ENCODE measurements around the gene NFIX.

Gene NFIX

GRCh38 chr19:13037161-13037560 lies 41.9 kb downstream of the NFIX start:
- no peak for DNase-seq

- no peak for DNase-seq
These were observed 42.5 kb downstream of the NFIX start for GRCh38 chr19:13037731-13038130.

- DNase-seq: no peak
These were observed 43.3 kb downstream of the NFIX start for GRCh38 chr19:13038306-13039210.

- DNase-seq: no peak
These were observed 44.0 kb downstream of the NFIX start for GRCh38 chr19:13039211-13039789.

- peak; percentile 18 for DNase-seq
These were observed 45.1 kb downstream of the NFIX start for GRCh38 chr19:13040232-13040947.

GRCh38 chr19:13040948-13041292 lies 45.6 kb downstream of the NFIX start:
- peak; percentile 20 for DNase-seq

- DNase-seq: no peak
These were observed 47.3 kb downstream of the NFIX start for GRCh38 chr19:13042443-13043130.

GRCh38 chr19:13043285-13043684 lies 48.0 kb downstream of the NFIX start:
- DNase-seq: no peak

- no peak for DNase-seq
These were observed 49.1 kb downstream of the NFIX start for GRCh38 chr19:13044231-13044836.

GRCh38 chr19:13045812-13046211 lies 50.5 kb downstream of the NFIX start:
- DNase-seq: no peak

GRCh38 chr19:13047374-13047773 lies 52.1 kb downstream of the NFIX start:
- DNase-seq: no peak

GRCh38 chr19:13050274-13050673 lies 55.0 kb downstream of the NFIX start:
- no peak for DNase-seq

- DNase-seq: peak; percentile 86
These were observed 56.4 kb downstream of the NFIX start for GRCh38 chr19:13051557-13052165.

- no peak for DNase-seq
These were observed 57.3 kb downstream of the NFIX start for GRCh38 chr19:13052447-13053175.

GRCh38 chr19:13053238-13053637 lies 58.0 kb downstream of the NFIX start:
- no peak for DNase-seq

- DNase-seq: peak; percentile 68
These were observed 58.7 kb downstream of the NFIX start for GRCh38 chr19:13053761-13054625.

- DNase-seq: no peak
These were observed 59.4 kb downstream of the NFIX start for GRCh38 chr19:13054626-13055212.

GRCh38 chr19:13055213-13056051 lies 60.2 kb downstream of the NFIX start:
- peak; percentile 77 for DNase-seq
